K562 (cell line): Measurements from ENCODE around the gene ZFPM1.

Experiments
- ATF6 ChIP-seq: sonication (generic); formaldehyde crosslinking; IDR thresholded peaks from 2 replicates; pipeline ENCODE4 v1.4.0; 2020; ENCODE audit warnings: mild to moderate bottlenecking, missing genetic modification reagents
- CREM ChIP-seq: IDR thresholded peaks from 2 replicates; pipeline ENCODE4 v1.6.1; 2014; ENCODE audit warnings: antibody characterized with exemption, low read depth
- EP300 ChIP-seq: IDR thresholded peaks from 2 replicates; pipeline ENCODE4 v1.6.1; 2012; ENCODE audit warnings: low read length, improper control_type of control experiment
- MLX ChIP-seq, 2 experiments: fragments of 450-650 bp in 1 of 2; sonication (generic) in 1 of 2; formaldehyde crosslinking; conservative IDR thresholded peaks; 2 replicates each; pipeline versions ENCODE4 v1.4.0 to v1.8.1; 2020 to 2022; ENCODE audit warnings: mild to moderate bottlenecking in 1 of 2, missing genetic modification reagents in 1 of 2
- NFRKB ChIP-seq: fragments of 450-650 bp; IDR thresholded peaks from 2 replicates; pipeline ENCODE4 v1.6.1; 2016; ENCODE audit warnings: low read depth
- TF ChIP-seq, protein P1 (sequence below): sonication (generic); formaldehyde crosslinking; IDR thresholded peaks from 2 replicates; pipeline ENCODE4 v1.8.0; 2022; ENCODE audit warnings: mild to moderate bottlenecking, low read depth, missing genetic modification reagents
- TF ChIP-seq, protein P2 (sequence below), 3 experiments: IDR thresholded peaks in 2 of 3; conservative IDR thresholded peaks in 1 of 3; 2 replicates each; pipeline ENCODE4 v1.5.1; 2011 to 2012; ENCODE audit warnings: low read length in 3 of 3, mild to moderate bottlenecking in 3 of 3, control low read depth in 2 of 3, improper control_type of control experiment in 1 of 3, inconsistent platforms in 1 of 3, low read depth in 1 of 3, mixed read lengths in 1 of 3, moderate library complexity in 1 of 3; ENCODE audit not compliant: insufficient read depth in 2 of 3

GRCh38 chr16:88499292-88499691 lies 46.2 kb downstream of the ZFPM1 start:
- TF ChIP-seq CREM: no peak
- no peak for TF ChIP-seq EP300
- TF ChIP-seq, protein P1, sequence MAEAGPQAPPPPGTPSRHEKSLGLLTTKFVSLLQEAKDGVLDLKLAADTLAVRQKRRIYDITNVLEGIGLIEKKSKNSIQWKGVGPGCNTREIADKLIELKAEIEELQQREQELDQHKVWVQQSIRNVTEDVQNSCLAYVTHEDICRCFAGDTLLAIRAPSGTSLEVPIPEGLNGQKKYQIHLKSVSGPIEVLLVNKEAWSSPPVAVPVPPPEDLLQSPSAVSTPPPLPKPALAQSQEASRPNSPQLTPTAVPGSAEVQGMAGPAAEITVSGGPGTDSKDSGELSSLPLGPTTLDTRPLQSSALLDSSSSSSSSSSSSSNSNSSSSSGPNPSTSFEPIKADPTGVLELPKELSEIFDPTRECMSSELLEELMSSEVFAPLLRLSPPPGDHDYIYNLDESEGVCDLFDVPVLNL (CRISPR knock-in tag): no peak
- TF ChIP-seq, protein P2, sequence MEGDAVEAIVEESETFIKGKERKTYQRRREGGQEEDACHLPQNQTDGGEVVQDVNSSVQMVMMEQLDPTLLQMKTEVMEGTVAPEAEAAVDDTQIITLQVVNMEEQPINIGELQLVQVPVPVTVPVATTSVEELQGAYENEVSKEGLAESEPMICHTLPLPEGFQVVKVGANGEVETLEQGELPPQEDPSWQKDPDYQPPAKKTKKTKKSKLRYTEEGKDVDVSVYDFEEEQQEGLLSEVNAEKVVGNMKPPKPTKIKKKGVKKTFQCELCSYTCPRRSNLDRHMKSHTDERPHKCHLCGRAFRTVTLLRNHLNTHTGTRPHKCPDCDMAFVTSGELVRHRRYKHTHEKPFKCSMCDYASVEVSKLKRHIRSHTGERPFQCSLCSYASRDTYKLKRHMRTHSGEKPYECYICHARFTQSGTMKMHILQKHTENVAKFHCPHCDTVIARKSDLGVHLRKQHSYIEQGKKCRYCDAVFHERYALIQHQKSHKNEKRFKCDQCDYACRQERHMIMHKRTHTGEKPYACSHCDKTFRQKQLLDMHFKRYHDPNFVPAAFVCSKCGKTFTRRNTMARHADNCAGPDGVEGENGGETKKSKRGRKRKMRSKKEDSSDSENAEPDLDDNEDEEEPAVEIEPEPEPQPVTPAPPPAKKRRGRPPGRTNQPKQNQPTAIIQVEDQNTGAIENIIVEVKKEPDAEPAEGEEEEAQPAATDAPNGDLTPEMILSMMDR (IDR thresholded peaks at IDR 0.05 in 2 of 3, conservative IDR thresholded peaks at IDR 0.05 in 1 of 3; ENCODE audit: insufficient read depth in 2 of 3, low read depth in 1 of 3, low read length in 3 of 3): no peak
- no peak for TF ChIP-seq ATF6 (CRISPR knock-in tag)
- TF ChIP-seq NFRKB: no peak
- TF ChIP-seq MLX (CRISPR knock-in tag; conservative IDR thresholded peaks at IDR 0.05): no peak
